ENCODE data around the gene AKNA. TPM values are rescaled to one million over a fixed set of nuclear protein-coding genes. Genes with fewer than 3 reads are reported as not detected.

AKNA gene
- polyA plus RNA-seq, 2 of the 4 experiments (the other 2 are of a cell fraction), result 2.7 to 4.6 TPM

DNA sequence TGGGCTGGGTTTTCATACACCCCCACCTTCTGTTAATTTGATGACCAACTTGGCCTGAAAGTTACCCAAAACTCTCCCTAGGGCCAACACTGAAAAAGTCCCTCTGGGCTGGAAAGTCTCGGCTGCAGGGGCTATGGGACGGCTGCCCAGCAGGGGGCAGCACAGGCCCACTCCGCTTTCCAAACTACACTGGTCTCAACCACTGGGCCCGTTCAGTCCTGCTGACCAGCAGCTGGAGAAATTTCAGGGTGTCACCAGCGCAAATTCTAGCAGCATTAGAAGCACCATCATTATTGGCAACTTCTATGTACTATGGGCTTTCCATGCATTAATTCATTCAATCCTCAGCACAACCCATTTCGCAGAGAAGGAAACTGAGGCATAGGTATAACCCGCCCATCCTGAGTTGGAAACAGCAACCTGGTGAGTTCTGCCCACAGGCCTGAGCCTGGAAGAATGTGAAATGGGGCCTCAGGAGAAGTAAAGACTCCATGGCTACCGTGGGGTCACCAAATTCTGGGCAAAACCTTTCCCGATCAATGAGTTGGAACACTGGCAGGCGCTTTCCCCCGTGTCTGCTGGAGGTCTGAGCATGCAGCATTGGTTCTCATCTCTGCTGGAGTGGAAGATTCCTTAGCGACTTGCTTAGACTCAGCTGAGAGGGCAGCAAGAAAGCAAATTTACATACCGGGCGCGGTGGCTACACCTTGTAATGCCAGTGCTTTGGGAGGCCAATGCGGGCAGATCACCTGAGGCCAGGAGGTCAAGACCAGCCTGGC is 48.5 kb downstream of the AKNA start:
- Histone ChIP-seq H3K4me3 (no peak overlapping the region), H3K9me3 (no peaks in the 10 kb centered on the region), H3K4me1 (no peaks in the 10 kb centered on the region), H3K27ac (no peak overlapping the region), H3K4me2 (no peak overlapping the region)
- ATAC-seq (peak; percentile 73 to 93), FAIRE-seq (no peak), DNase-seq (ENCODE audit: low read depth in 1 of 2, low spot score in 1 of 2) (peak; percentile 44 to 84)
- ChIA-PET CTCF (interaction anchor here (0.7 to 3.1 kb wide), 19 partner anchors 9 to 675 kb away, joined by 3 to 31 read pairs (median 4); no protein-coding TSS in a partner anchor), POLR2A (no interaction called here)
- TF ChIP-seq SMC3 (IDR thresholded peaks at IDR 0.05) (peak; percentile 60), RAD21 (conservative IDR thresholded peaks at IDR 0.05 in 1 of 2, IDR thresholded peaks at IDR 0.05 in 1 of 2) (peak; percentile 80 to 82), KDM1A (IDR thresholded peaks at IDR 0.05; ENCODE audit: low read depth) (0 out of 2 replicates have a peak, but pooled peaks have one; percentile 54), HOXB13 (CRISPR knock-in tag; IDR thresholded peaks at IDR 0.05; ENCODE audit: low read depth) (no peak)
- TF ChIP-seq, protein P1, sequence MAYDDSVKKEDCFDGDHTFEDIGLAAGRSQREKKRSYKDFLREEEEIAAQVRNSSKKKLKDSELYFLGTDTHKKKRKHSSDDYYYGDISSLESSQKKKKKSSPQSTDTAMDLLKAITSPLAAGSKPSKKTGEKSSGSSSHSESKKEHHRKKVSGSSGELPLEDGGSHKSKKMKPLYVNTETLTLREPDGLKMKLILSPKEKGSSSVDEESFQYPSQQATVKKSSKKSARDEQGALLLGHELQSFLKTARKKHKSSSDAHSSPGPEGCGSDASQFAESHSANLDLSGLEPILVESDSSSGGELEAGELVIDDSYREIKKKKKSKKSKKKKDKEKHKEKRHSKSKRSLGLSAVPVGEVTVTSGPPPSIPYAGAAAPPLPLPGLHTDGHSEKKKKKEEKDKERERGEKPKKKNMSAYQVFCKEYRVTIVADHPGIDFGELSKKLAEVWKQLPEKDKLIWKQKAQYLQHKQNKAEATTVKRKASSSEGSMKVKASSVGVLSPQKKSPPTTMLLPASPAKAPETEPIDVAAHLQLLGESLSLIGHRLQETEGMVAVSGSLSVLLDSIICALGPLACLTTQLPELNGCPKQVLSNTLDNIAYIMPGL (CRISPR knock-in tag; IDR thresholded peaks at IDR 0.05; ENCODE audit: borderline replicate concordance), result no peak
- TF ChIP-seq, protein P2, sequence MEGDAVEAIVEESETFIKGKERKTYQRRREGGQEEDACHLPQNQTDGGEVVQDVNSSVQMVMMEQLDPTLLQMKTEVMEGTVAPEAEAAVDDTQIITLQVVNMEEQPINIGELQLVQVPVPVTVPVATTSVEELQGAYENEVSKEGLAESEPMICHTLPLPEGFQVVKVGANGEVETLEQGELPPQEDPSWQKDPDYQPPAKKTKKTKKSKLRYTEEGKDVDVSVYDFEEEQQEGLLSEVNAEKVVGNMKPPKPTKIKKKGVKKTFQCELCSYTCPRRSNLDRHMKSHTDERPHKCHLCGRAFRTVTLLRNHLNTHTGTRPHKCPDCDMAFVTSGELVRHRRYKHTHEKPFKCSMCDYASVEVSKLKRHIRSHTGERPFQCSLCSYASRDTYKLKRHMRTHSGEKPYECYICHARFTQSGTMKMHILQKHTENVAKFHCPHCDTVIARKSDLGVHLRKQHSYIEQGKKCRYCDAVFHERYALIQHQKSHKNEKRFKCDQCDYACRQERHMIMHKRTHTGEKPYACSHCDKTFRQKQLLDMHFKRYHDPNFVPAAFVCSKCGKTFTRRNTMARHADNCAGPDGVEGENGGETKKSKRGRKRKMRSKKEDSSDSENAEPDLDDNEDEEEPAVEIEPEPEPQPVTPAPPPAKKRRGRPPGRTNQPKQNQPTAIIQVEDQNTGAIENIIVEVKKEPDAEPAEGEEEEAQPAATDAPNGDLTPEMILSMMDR (IDR thresholded peaks at IDR 0.05), result peak; percentile 77
- WGBS (ENCODE audit: missing lambda C conversion rate), result 74% methylated on average over 16 of the region's 16 CpGs

DNA sequence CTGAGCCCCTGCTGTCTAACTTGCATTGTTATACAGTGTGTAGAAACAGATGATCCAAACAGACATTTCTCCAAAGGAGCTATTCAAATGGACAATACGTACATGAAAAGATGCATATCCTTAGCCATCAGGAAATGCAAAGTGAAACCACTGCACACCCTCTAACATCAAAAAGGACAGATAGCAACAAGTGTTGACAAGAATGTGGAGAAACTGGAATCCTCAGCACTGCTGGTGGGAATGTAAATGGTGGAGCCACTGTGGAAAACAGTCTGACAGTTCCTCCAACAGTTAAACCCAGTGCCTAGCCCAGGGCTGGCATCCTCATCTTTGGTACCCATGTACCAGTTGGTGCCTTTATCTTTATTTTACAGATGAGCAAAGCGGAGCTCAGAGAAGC is 49.6 kb downstream of the AKNA start:
- H3K4me2 ChIP-seq, result no peak overlapping the region
- no peaks in the 10 kb centered on the region for H3K4me1 ChIP-seq
- TF ChIP-seq BHLHE40 (IDR thresholded peaks at IDR 0.05; ENCODE audit: low read depth, low read length) (no peak), JUN (IDR thresholded peaks at IDR 0.05) (no peak), CHD2 (IDR thresholded peaks at IDR 0.05; ENCODE audit: low read length, partially characterized antibody) (no peak)
- no peak for DNase-seq (ENCODE audit: low read depth in 1 of 2, low spot score in 1 of 2)
- 81% methylated on average over 2 of the region's 2 CpGs for WGBS (ENCODE audit: missing lambda C conversion rate)
- H3K27ac ChIP-seq, result no peak overlapping the region
- no peaks in the 10 kb centered on the region for H3K9me3 ChIP-seq
- ATAC-seq, result no peak
- no peak overlapping the region for H3K4me3 ChIP-seq
- ChIA-PET CTCF (interaction anchor here (0.7 to 3.1 kb wide), 14 partner anchors 10 to 676 kb away, joined by 3 to 31 read pairs (median 4); no protein-coding TSS in a partner anchor), POLR2A (no interaction called here)
- FAIRE-seq, result no peak

DNA sequence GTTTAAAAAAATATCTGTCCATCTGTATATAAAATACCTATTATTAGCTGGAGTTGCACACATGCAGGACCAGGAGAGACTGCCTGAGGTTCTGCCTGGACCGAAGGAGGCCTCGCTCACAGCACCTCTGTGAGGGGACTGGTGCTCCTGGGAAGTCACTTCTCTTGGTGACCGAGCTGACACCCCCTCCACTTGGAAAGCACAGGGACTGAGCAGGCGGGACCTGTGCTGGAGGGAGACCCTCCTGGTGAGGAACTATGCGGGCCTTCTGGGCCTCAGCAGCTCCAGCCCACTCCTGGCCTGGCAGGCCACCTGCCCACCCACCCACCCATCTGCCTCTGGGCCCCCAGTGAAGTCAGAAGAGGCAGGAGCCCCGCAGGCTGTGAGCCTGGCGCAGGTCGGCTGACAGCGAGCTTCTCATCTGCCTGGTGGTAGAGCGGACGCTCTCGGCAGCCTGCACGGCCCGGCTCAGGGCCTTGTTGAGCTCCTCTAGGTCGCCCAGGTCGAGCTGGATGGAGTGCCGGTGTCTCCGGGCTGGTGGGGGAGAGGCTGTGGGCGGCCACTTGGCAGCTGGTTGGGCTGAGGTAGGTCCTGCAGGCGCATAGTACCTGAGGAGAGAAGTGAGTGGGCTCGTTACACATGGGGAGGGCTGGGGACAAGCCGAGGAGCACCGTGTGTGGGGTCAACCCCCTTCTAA is 50.9 kb downstream of the AKNA start:
- Histone ChIP-seq H3K9me3 (no peaks in the 10 kb centered on the region), H3K4me1 (no peaks in the 10 kb centered on the region), H3K27ac (no peak overlapping the region), H3K4me3 (no peak overlapping the region), H3K4me2 (no peak overlapping the region)
- TF ChIP-seq HDAC2 (IDR thresholded peaks at IDR 0.05) (no peak), EP300 (IDR thresholded peaks at IDR 0.05) (no peak), FOSB (CRISPR knock-in tag; IDR thresholded peaks at IDR 0.05) (no peak), NFE2L2 (conservative IDR thresholded peaks at IDR 0.05; ENCODE audit: low read length) (no peak), TFCP2L1 (CRISPR knock-in tag; IDR thresholded peaks at IDR 0.05) (no peak), KDM5A (IDR thresholded peaks at IDR 0.05) (no peak), MAFK (IDR thresholded peaks at IDR 0.05; ENCODE audit: partially characterized antibody) (no peak), JUNB (IDR thresholded peaks at IDR 0.05) (no peak), FOXS1 (CRISPR knock-in tag; IDR thresholded peaks at IDR 0.05) (no peak)
- TF ChIP-seq, protein P3, sequence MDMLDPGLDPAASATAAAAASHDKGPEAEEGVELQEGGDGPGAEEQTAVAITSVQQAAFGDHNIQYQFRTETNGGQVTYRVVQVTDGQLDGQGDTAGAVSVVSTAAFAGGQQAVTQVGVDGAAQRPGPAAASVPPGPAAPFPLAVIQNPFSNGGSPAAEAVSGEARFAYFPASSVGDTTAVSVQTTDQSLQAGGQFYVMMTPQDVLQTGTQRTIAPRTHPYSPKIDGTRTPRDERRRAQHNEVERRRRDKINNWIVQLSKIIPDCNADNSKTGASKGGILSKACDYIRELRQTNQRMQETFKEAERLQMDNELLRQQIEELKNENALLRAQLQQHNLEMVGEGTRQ (IDR thresholded peaks at IDR 0.05), result no peak
- no peak for FAIRE-seq
- ATAC-seq, result no peak
- no peak for DNase-seq (ENCODE audit: low read depth in 1 of 2, low spot score in 1 of 2)
- POLR2A ChIA-PET, result no interaction called here
- CTCF ChIA-PET, result interaction anchor here (1.0 to 1.4 kb wide), 2 partner anchors 10 to 229 kb away, joined by 3 to 4 read pairs; no protein-coding TSS in a partner anchor
- 89% methylated on average over 22 of the region's 23 CpGs for WGBS (ENCODE audit: missing lambda C conversion rate)
